ENCODE measurements around the gene SCN5A. TPM values are rescaled to one million over a fixed set of nuclear protein-coding genes. Genes with fewer than 3 reads are reported as not detected.

The SCN5A gene
- total RNA-seq, 1 experiment from 2014 or later: 0.54 TPM

DNA sequence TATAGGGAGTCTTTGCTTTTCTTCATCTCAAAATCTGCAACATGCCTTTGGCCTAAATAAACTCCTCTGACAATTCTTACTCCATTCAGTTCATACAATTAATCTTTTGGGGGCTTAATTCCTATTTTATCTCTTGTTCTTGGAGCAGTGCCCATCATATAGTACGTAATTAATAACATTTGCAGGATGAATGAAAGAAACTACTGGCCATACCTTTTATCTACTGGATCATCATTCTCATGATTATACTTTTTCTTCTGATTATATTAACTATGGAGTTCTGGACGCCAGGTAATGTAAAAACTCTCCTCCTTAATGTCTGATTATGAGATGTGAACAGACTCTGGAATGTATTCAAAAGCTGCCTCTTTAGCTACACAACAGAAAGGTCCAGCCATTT is 46.5 kb upstream of the SCN5A start:
- Histone ChIP-seq H3K27ac (ENCODE audit: low read depth, low read length, poor library complexity, severe bottlenecking) (no peak overlapping the region), H3K36me3 (ENCODE audit: insufficient read depth, low read length, poor library complexity, severe bottlenecking) (no peaks in the 10 kb centered on the region), H3K4me3 (ENCODE audit: low read depth, low read length, poor library complexity, severe bottlenecking) (no peak overlapping the region), H3K9me3 (ENCODE audit: low read depth, low read length, poor library complexity, severe bottlenecking) (no peaks in the 10 kb centered on the region), H3K27me3 (replicated peaks; ENCODE audit: insufficient read depth, low read depth, low read length, poor library complexity) (no peaks in the 10 kb centered on the region), H3K4me1 (ENCODE audit: insufficient read depth, low read length, poor library complexity, severe bottlenecking) (no peaks in the 10 kb centered on the region)
- ChIA-PET CTCF (no interaction called here), POLR2A (ENCODE audit: low non-redundant PET) (no interaction called here)
- intact Hi-C loops (cut with micrococcal nuclease; ENCODE audit: unreplicated experiment): no loop called here
- DNase-seq (ENCODE audit: low spot score): no peak
- no peak for TF ChIP-seq EZH2 (IDR thresholded peaks at IDR 0.05; ENCODE audit: borderline replicate concordance, low read depth, low read length, poor library complexity, severe bottlenecking)
- TF ChIP-seq, protein P1, sequence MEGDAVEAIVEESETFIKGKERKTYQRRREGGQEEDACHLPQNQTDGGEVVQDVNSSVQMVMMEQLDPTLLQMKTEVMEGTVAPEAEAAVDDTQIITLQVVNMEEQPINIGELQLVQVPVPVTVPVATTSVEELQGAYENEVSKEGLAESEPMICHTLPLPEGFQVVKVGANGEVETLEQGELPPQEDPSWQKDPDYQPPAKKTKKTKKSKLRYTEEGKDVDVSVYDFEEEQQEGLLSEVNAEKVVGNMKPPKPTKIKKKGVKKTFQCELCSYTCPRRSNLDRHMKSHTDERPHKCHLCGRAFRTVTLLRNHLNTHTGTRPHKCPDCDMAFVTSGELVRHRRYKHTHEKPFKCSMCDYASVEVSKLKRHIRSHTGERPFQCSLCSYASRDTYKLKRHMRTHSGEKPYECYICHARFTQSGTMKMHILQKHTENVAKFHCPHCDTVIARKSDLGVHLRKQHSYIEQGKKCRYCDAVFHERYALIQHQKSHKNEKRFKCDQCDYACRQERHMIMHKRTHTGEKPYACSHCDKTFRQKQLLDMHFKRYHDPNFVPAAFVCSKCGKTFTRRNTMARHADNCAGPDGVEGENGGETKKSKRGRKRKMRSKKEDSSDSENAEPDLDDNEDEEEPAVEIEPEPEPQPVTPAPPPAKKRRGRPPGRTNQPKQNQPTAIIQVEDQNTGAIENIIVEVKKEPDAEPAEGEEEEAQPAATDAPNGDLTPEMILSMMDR (conservative IDR thresholded peaks at IDR 0.05; ENCODE audit: low read depth, low read length): no peak
- no TSS peak for BruUV-seq (replicated peaks)

GRCh38 chr3:38690185-38690584 is 40.7 kb upstream of the SCN5A start:
- H3K36me3 ChIP-seq (ENCODE audit: insufficient read depth, low read length, poor library complexity, severe bottlenecking): no peaks in the 10 kb centered on the region
- ChIA-PET CTCF (no interaction called here), POLR2A (ENCODE audit: low non-redundant PET) (no interaction called here)
- no peaks in the 10 kb centered on the region for H3K9me3 ChIP-seq (ENCODE audit: low read depth, low read length, poor library complexity, severe bottlenecking)
- H3K4me3 ChIP-seq (ENCODE audit: low read depth, low read length, poor library complexity, severe bottlenecking): no peak overlapping the region
- no peaks in the 10 kb centered on the region for H3K27me3 ChIP-seq (replicated peaks; ENCODE audit: insufficient read depth, low read depth, low read length, poor library complexity)
- DNase-seq (ENCODE audit: low spot score): no peak
- no TSS peak for BruUV-seq (replicated peaks)
- TF ChIP-seq, protein P1 (conservative IDR thresholded peaks at IDR 0.05; ENCODE audit: low read depth, low read length): no peak
- no peak for TF ChIP-seq EZH2 (IDR thresholded peaks at IDR 0.05; ENCODE audit: borderline replicate concordance, low read depth, low read length, poor library complexity, severe bottlenecking)
- intact Hi-C loops (cut with micrococcal nuclease; ENCODE audit: unreplicated experiment): no loop called here
- no peak overlapping the region for H3K27ac ChIP-seq (ENCODE audit: low read depth, low read length, poor library complexity, severe bottlenecking)
- H3K4me1 ChIP-seq (ENCODE audit: insufficient read depth, low read length, poor library complexity, severe bottlenecking): no peaks in the 10 kb centered on the region

DNA sequence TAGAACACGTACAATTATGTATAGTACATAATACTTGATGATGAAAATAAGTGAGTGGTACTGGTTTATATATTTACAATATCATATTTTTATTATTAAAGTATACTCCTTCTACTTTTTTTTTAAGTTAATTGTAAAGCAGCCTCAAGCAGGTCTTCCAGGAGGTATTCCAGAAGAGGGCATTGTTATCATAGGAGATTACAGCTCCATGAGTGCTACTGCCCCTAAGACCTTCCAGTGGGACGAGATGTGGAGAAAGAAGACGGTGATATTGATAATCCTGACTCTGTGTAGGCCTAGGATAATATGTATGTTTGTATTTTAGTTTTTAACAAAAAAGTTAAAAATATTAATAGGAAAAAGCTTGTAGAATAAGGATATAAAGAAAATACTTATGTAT is 40.3 kb upstream of the SCN5A start:
- CTCF ChIA-PET: no interaction called here
- BruUV-seq (replicated peaks): no TSS peak

More for the DNA sequence above, 40.3 kb upstream of the SCN5A start:
- no peaks in the 10 kb centered on the region for H3K9me3 ChIP-seq (ENCODE audit: low read depth, low read length, poor library complexity, severe bottlenecking)
- no peaks in the 10 kb centered on the region for H3K36me3 ChIP-seq (ENCODE audit: insufficient read depth, low read length, poor library complexity, severe bottlenecking)
- no peaks in the 10 kb centered on the region for H3K4me1 ChIP-seq (ENCODE audit: insufficient read depth, low read length, poor library complexity, severe bottlenecking)
- POLR2A ChIA-PET (ENCODE audit: low non-redundant PET): no interaction called here
- DNase-seq (ENCODE audit: low spot score): no peak
- H3K4me3 ChIP-seq (ENCODE audit: low read depth, low read length, poor library complexity, severe bottlenecking): no peak overlapping the region
- TF ChIP-seq EZH2 (IDR thresholded peaks at IDR 0.05; ENCODE audit: borderline replicate concordance, low read depth, low read length, poor library complexity, severe bottlenecking): no peak
- TF ChIP-seq, protein P1 (conservative IDR thresholded peaks at IDR 0.05; ENCODE audit: low read depth, low read length): no peak
- H3K27ac ChIP-seq (ENCODE audit: low read depth, low read length, poor library complexity, severe bottlenecking): no peak overlapping the region
- intact Hi-C loops (cut with micrococcal nuclease; ENCODE audit: unreplicated experiment): no loop called here
- H3K27me3 ChIP-seq (replicated peaks; ENCODE audit: insufficient read depth, low read depth, low read length, poor library complexity): no peaks in the 10 kb centered on the region

All from A673 (cell line).